Duodenal mucosa (tissue), 2 donors: ENCODE results near the gene SRPK2.
"Not testable (repeated sequence)": the region's sequence is repeated elsewhere in the genome, so short reads cannot be mapped to it uniquely, and the experiment has no call there.

Experiments
- H3K27ac ChIP-seq: one replicate; pipeline ENCODE4 v1.7.0; 2013; ENCODE audit warnings: low read depth, low read length
- H3K27me3 ChIP-seq, 2 donors: one replicate each; pipeline ENCODE4 v1.7.0; 2013; ENCODE audit warnings: low read length in 2 of 2, control low read depth in 1 of 2; ENCODE audit not compliant: insufficient read depth in 2 of 2, control insufficient read depth in 1 of 2
- H3K36me3 ChIP-seq, 2 donors: one replicate each; pipeline ENCODE4 v1.7.0; 2013; ENCODE audit warnings: low read length in 2 of 2, control low read depth in 1 of 2; ENCODE audit not compliant: insufficient read depth in 2 of 2, control insufficient read depth in 1 of 2
- H3K4me1 ChIP-seq, 2 donors: one replicate each; pipeline ENCODE4 v1.7.0; 2013; ENCODE audit warnings: low read length in 2 of 2, control low read depth in 1 of 2; ENCODE audit not compliant: insufficient read depth in 2 of 2, control insufficient read depth in 1 of 2
- H3K4me3 ChIP-seq, 2 donors: one replicate each; pipeline ENCODE4 v1.7.0; 2013; ENCODE audit warnings: low read length in 2 of 2, low read depth in 1 of 2
- H3K9ac ChIP-seq, 2 donors: one replicate each; pipeline ENCODE4 v1.7.0; 2013; ENCODE audit warnings: low read length in 2 of 2, low read depth in 1 of 2
- H3K9me3 ChIP-seq, 2 donors: one replicate each; pipeline ENCODE4 v1.7.0; 2013; ENCODE audit warnings: low read length in 2 of 2, control low read depth in 1 of 2; ENCODE audit not compliant: control insufficient read depth in 1 of 2

SRPK2 gene

GRCh38 chr7:105268056-105268455 lies 120.7 kb downstream of the SRPK2 start:
- Histone ChIP-seq H3K9ac (peak overlapping the region; percentile 48 to 64), H3K9me3 (no peaks in the 10 kb centered on the region), H3K36me3 (no peaks in the 10 kb centered on the region), H3K4me1 (peaks cover 16 to 17% of the 10 kb centered on the region in 2 donors), H3K27me3 (no peaks in the 10 kb centered on the region), H3K27ac (no peak overlapping the region), H3K4me3 (peak overlapping the region; percentile 61 to 70)

GRCh38 chr7:105267244-105267643 lies 121.5 kb downstream of the SRPK2 start:
- Histone ChIP-seq H3K36me3 (no peaks in the 10 kb centered on the region), H3K9me3 (no peaks in the 10 kb centered on the region), H3K9ac (no peak overlapping the region), H3K27me3 (no peaks in the 10 kb centered on the region), H3K4me1 (peaks cover 16 to 17% of the 10 kb centered on the region in 2 donors), H3K4me3 (peak overlapping the region in 1 of 2 donors; percentile 30), H3K27ac (no peak overlapping the region)

DNA sequence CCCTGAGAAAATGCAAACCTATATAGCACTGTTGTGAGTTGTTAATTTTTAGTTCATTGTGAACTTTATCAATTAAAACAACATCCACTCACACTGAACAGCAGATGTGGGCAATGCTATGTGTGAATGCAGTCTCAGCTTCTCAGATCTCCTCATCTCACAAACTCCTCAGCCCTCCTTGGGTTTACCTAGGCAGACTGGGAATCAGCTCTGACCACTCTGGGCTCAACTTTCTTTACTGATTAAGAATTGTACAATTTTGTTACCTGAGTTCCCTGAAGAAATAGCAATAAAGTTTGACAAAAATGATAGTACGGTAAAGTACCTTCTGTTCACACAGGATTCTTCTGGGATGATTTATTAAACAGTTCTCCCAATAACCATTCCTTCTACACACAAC lies 124.0 kb downstream of the SRPK2 start:
- no peak overlapping the region for H3K9ac ChIP-seq
- H3K27ac ChIP-seq = no peak overlapping the region
- H3K9me3 ChIP-seq = no peaks in the 10 kb centered on the region
- H3K4me1 ChIP-seq = peaks cover 14 to 18% of the 10 kb centered on the region in 2 donors
- no peak overlapping the region for H3K4me3 ChIP-seq
- no peaks in the 10 kb centered on the region for H3K36me3 ChIP-seq
- H3K27me3 ChIP-seq = no peaks in the 10 kb centered on the region

- H3K9ac ChIP-seq = no peak overlapping the region
- H3K4me3 ChIP-seq = no peak overlapping the region
- peaks cover 0 to 11% of the 10 kb centered on the region in 2 donors for H3K4me1 ChIP-seq
- no peak overlapping the region for H3K27ac ChIP-seq
- no peaks in the 10 kb centered on the region for H3K36me3 ChIP-seq
- H3K9me3 ChIP-seq = no peaks in the 10 kb centered on the region
- no peaks in the 10 kb centered on the region for H3K27me3 ChIP-seq
These were observed 127.0 kb downstream of the SRPK2 start for GRCh38 chr7:105261689-105262088.

DNA sequence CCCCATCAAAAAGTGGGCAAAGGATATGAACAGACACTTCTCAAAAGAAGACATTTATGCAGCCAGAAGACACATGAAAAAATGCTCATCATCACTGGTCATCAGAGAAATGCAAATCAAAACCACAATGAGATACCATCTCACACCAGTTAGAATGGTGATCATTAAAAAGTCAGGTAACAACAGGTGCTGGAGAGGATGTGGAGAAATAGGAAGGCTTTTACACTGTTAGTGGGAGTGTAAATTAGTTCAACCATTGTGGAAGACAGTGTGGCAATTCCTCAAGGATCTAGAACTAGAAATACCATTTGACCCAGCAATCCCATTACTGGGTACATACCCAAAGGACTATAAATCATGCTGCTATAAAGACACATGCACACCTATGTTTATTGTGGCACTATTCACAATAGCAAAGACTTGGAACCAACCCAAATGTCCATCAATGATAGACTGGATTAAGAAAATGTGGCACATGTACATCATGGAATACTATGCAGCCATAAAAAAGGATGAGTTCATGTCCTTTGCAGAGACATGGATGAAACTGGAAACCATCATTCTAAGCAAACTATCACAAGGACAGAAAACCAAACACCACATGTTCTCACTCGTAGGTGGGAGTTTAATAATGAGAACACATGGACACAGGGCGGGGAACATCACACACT lies 128.4 kb downstream of the SRPK2 start:
- H3K9me3 ChIP-seq, H3K4me3 ChIP-seq, H3K27ac ChIP-seq, H3K27me3 ChIP-seq, H3K36me3 ChIP-seq, H3K9ac ChIP-seq: not testable (repeated sequence)
- H3K4me1 ChIP-seq = peaks cover 0 to 17% of the 10 kb centered on the region in 2 donors

DNA sequence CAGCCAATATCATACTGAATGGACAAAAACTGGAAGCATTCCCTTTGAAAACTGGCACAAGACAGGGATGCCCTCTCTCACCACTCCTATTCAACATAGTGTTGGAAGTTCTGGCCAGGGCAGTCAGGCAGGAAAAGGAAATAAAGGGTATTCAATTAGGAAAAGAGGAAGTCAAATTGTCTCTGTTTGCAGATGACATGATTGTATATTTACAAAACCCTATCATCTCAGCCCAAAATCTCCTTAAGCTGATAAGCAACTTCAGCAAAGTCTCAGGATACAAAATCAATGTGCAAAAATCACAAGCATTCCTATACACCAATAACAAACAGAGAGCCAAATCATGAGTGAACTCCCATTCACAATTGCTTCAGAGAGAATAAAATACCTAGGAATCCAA lies 129.8 kb downstream of the SRPK2 start:
- H3K27ac ChIP-seq, H3K27me3 ChIP-seq: not testable (repeated sequence)
- peaks cover 0 to 17% of the 10 kb centered on the region in 2 donors for H3K4me1 ChIP-seq

DNA sequence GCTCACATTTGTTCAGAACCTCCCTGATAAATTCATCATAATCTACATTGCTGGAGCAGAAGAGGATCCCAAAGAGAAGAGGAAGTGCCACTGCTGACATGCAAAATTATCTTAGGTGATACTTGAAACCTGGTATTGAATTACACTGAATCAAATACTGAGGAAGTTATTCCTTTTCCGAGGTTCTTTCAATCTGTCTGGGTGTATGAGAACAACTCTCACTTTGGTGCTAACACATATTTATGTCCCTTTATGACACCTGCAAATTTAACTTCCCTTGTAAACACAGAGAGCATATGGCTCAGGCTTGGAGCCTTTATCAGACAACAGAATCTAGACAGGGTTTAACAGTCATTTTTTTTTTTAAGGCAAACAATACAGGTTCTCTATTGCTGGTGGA lies 131.4 kb downstream of the SRPK2 start:
- H3K9ac ChIP-seq = no peak overlapping the region
- H3K4me1 ChIP-seq = peaks cover 0 to 17% of the 10 kb centered on the region in 2 donors
- no peak overlapping the region for H3K27ac ChIP-seq
- H3K4me3 ChIP-seq = no peak overlapping the region
- H3K36me3 ChIP-seq = no peaks in the 10 kb centered on the region
- H3K27me3 ChIP-seq = no peaks in the 10 kb centered on the region
- no peaks in the 10 kb centered on the region for H3K9me3 ChIP-seq

More for the DNA sequence above, 129.8 kb downstream of the SRPK2 start:
- H3K9me3 ChIP-seq, H3K36me3 ChIP-seq, H3K9ac ChIP-seq, H3K4me3 ChIP-seq: not testable (repeated sequence)

DNA sequence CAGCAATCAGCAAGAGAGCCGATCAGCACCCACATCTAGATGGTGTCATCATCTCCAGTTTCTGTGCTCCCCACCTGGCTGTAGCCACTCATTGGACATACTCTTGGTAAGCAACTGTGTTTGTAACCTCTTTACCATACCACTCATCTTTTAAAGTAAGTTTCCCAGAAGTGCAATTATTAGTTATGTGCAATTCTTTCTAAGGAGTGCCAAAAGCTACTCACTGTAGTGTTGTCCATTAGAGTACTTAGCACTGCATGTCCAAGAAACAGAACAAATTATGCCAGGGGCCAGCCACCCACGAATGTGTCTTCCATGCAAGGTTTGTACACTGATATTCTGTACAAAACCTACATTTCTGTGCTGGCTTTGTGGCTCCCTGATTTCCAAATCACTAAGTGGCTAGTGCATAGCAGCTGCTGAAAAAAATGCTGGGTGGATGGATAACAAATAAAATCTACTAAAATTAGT lies 131.9 kb downstream of the SRPK2 start:
- no peak overlapping the region for H3K4me3 ChIP-seq
- no peaks in the 10 kb centered on the region for H3K36me3 ChIP-seq
- H3K27me3 ChIP-seq = no peaks in the 10 kb centered on the region
- H3K27ac ChIP-seq = no peak overlapping the region
- peaks cover 0 to 16% of the 10 kb centered on the region in 2 donors for H3K4me1 ChIP-seq
- no peaks in the 10 kb centered on the region for H3K9me3 ChIP-seq
- no peak overlapping the region for H3K9ac ChIP-seq

- no peak overlapping the region for H3K4me3 ChIP-seq
- H3K27me3 ChIP-seq = no peaks in the 10 kb centered on the region
- H3K9me3 ChIP-seq = no peaks in the 10 kb centered on the region
- H3K27ac ChIP-seq = no peak overlapping the region
- no peak overlapping the region for H3K9ac ChIP-seq
- H3K36me3 ChIP-seq = no peaks in the 10 kb centered on the region
- no peaks in the 10 kb centered on the region for H3K4me1 ChIP-seq
These were observed 138.0 kb downstream of the SRPK2 start for GRCh38 chr7:105250706-105251105.

- Histone ChIP-seq H3K27me3 (no peaks in the 10 kb centered on the region), H3K4me1 (no peaks in the 10 kb centered on the region), H3K36me3 (no peaks in the 10 kb centered on the region), H3K9me3 (no peaks in the 10 kb centered on the region), H3K4me3 (no peak overlapping the region), H3K27ac (no peak overlapping the region), H3K9ac (no peak overlapping the region)
These were observed 138.5 kb downstream of the SRPK2 start for GRCh38 chr7:105250239-105250638.
